Measurements from ENCODE around the gene ABHD2.
"Not testable (repeated sequence)": the region's sequence is repeated elsewhere in the genome, so short reads cannot be mapped to it uniquely, and the experiment has no call there.

ABHD2 gene

DNA sequence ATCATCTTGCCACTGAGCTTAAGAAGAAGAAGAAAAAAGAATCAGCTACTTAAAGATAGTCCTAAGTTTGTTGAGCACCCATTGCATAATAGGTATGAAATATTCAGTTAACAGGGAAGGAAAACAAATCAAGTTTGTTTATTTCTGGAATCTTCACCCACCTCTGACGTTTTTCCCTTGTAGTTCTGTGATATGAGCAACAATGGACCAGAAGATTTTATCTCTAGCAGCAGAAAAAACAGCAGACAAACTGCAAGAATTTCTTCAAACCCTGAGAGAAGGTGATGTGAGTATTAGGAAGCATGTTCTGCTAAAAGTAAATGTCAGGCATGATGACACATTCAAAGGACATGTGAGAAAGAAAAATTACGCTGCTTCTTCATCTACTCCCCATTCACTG is 159.2 kb downstream of the ABHD2 start:
- TF ChIP-seq, protein P1, sequence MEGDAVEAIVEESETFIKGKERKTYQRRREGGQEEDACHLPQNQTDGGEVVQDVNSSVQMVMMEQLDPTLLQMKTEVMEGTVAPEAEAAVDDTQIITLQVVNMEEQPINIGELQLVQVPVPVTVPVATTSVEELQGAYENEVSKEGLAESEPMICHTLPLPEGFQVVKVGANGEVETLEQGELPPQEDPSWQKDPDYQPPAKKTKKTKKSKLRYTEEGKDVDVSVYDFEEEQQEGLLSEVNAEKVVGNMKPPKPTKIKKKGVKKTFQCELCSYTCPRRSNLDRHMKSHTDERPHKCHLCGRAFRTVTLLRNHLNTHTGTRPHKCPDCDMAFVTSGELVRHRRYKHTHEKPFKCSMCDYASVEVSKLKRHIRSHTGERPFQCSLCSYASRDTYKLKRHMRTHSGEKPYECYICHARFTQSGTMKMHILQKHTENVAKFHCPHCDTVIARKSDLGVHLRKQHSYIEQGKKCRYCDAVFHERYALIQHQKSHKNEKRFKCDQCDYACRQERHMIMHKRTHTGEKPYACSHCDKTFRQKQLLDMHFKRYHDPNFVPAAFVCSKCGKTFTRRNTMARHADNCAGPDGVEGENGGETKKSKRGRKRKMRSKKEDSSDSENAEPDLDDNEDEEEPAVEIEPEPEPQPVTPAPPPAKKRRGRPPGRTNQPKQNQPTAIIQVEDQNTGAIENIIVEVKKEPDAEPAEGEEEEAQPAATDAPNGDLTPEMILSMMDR (IDR thresholded peaks at IDR 0.05; ENCODE audit: low read depth, low read length, missing control alignments): no peak
- DNase-seq (ENCODE audit: extremely low read depth, low read depth): no peak
- H3K4me3 ChIP-seq (replicated peaks; ENCODE audit: low read depth, low read length): no peak overlapping the region

DNA sequence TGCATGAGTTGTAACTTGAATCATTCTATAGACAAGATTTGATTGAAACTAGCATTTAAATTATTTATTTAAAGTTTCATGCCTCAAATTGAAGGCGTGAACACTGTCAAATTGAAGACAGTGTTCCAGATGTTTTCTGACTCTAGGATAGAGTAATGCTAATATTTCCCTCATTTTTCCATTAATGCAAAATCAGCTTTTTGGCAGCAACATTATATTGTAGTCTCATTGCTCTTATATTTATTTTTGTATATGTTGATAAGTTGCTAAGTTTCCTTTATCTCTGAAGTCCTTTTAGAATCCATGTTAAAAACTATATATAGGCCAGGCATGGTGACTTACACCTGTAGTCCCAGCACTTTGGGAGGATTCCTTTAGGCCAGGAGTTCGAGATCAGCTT is 160.3 kb downstream of the ABHD2 start:
- H3K4me3 ChIP-seq (replicated peaks; ENCODE audit: low read depth, low read length): no peak overlapping the region
- TF ChIP-seq, protein P1 (IDR thresholded peaks at IDR 0.05; ENCODE audit: low read depth, low read length, missing control alignments): no peak
- DNase-seq (ENCODE audit: extremely low read depth, low read depth): no peak

DNA sequence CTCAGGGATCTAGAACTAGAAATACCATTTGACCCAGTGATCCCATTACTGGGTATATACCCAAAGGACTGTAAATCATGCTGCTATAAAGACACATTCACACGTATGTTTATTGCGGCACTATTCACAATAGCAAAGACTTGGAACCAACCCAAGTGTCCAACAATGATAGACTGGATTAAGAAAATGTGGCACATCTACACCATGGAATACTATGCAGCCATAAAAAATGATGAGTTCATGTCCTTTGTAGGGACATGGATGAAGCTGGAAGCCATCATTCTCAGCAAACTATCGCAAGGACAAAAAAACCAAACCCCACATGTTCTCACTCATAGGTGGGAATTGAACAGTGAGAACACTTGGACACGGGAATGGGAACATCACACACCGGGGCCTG is 161.9 kb downstream of the ABHD2 start:
- not testable (repeated sequence) for H3K4me3 ChIP-seq (replicated peaks; ENCODE audit: low read depth, low read length); DNase-seq (ENCODE audit: extremely low read depth, low read depth)
